ENCODE results near the gene JAG1.

Gene JAG1

GRCh38 chr20:10652660-10653261, 21.0 kb downstream of the JAG1 start:
- no peak for DNase-seq (ENCODE audit: low read depth)

GRCh38 chr20:10652185-10652584, 21.6 kb downstream of the JAG1 start:
- no peak for DNase-seq (ENCODE audit: low read depth)

GRCh38 chr20:10651227-10651990, 22.4 kb downstream of the JAG1 start:
- peak; percentile 75 for DNase-seq (ENCODE audit: low read depth)

DNA sequence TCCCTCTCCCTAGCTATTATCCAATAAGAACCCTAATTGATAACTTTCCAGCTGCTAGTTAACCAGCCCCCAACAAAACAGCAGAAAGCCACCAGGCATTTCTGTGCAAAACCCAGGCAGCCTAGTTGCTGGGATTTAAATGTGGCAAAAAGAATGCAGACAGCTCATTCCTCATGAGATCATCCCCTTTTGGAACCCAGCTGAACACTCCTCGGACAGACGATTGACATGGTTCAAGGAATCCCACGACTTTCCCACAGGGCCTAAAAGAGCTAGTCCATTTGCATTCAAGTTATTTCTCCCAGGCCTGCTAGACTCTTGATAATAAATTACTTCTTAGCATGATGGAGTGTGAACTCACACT, 24.0 kb downstream of the JAG1 start:
- DNase-seq (ENCODE audit: low read depth): peak; percentile 77

DNA sequence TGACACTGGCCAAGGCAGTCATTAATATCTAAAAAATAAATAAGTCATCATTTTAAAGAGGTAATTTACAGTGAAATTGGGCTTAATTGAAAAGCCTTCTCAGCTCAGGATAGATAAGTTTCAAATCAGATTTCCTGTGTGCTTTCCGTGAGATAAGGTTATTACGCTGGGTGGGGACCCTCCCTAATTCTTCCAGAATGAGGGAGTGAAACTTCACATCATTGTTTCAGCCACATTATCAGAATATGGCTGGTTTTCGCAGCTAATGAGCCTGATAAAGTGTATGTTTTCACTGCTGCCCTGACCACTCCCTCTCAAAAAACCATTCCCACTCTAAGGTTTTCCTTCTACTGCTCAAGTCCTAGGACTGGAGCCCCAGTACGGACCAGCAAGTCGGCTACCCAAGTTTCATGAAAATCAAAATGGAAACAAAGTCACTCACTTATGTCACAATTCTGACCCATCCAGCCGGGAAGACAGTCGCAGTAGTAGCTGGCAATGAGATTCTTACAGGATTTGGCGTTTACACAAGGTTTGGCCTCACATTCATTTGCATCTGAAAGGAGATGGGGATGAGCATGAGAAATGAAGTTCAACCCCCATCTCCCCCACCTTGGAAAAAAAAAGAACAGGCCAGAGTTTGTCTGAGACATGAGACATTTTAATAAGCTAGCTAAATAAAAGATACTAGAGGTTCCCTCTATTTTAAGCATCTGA, 24.6 kb downstream of the JAG1 start:
- DNase-seq (ENCODE audit: low read depth): no peak

DNA sequence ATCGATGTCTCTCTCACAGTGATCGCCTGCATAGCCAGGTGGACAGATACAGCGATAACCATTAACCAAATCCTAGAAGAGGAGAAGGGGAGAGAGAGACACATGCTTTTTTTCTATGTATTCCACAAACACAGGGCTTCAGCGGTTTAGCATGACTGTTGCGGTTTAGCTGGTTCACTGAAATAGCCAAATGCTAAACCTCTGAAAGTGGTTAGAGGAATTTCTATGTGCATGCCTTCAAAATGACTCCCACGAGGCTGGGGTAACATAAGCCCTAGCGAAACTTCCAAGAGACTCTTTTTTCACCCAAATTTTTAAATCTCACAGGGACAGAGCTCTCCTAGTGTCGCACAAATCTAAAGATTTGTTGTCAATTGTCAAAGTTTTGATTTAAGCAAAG, 25.1 kb downstream of the JAG1 start:
- peak; percentile 72 for DNase-seq (ENCODE audit: low read depth)

- DNase-seq (ENCODE audit: low read depth): no peak
Observed at GRCh38 chr20:10647909-10648308, 25.9 kb downstream of the JAG1 start.

DNA sequence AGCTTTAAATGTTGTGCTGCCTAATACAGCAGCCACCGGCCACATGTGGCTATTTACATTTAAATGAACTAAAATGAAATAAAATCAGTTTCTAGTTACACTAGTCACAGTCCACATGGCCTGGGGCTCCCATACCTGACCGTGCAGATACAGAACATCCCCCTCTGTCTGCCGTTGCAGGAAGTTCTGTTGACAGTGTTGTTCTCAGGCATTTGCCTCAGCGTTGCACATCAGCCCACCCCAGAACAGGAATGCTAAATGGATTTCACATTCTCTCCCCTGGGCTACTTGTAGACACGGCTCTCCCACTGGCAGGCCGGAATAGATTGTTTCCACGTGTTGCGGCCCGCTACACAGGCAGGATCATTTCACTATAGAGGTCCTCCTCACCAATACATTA, 26.3 kb downstream of the JAG1 start:
- DNase-seq (ENCODE audit: low read depth): peak; percentile 54

DNA sequence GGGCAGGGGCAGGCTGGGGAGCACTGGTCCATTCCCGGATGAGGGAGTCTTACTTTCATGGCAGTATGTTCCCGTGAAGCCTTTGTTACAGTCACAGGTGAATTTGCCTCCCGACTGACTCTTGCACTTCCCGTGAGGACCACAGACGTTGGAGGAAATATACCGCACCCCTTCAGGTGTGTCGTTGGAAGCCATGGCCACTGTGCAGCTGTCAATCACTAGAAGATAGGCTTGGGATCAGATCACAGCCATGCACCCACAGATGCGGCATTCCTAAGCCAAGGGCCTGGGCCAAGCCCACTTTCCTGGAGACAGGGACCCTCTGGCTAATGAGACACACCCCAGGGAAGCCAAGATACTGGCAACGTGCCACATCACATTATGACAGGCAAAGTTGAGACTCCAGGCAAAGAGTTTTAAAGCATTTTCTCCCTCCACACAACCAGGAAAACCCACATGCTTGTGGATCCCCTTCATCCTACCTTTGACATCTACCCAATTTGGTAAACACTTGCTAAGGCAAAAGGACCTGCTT, 26.8 kb downstream of the JAG1 start:
- no peak for DNase-seq (ENCODE audit: low read depth)

GRCh38 chr20:10646006-10646405, 27.8 kb downstream of the JAG1 start:
- no peak for DNase-seq (ENCODE audit: low read depth)

DNA sequence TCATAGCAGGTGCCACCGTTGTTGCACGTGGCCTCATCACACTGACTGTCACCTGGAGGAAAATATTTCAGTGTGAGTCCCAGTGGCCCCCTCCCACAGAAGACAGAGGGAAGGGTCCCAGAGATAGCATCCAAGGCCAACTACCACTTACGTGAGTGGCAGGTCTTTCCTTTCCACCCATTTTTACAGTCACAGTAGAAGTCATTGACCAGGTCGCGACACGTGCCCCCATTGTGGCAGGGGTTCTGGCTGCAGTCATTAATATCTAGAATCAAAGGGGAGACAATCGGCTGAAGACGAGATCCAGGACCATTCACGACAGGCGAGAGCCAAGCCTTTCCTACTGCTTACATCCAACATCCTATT, 28.6 kb downstream of the JAG1 start:
- DNase-seq (ENCODE audit: low read depth): no peak

- no peak for DNase-seq (ENCODE audit: low read depth)
Observed at GRCh38 chr20:10644458-10645204, 29.2 kb downstream of the JAG1 start.

DNA sequence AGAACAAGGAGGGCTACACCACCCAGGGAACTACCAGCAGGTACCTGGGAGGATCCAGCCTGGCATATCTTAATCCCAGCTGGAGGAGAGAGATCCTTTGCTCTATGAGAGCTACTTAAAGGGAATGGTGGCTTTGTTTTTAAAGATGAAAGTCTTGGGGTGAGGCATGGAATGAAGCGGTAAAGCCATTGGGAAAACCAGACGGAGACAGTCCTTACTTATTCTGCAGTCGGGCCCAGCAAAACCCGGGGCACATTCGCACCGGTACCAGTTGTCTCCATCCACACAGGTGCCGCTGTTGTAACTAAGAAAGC, 30.3 kb downstream of the JAG1 start:
- DNase-seq (ENCODE audit: low read depth): no peak

- peak; percentile 21 for DNase-seq (ENCODE audit: low read depth)
Observed at GRCh38 chr20:10642856-10643559, 30.8 kb downstream of the JAG1 start.

- peak; percentile 26 for DNase-seq (ENCODE audit: low read depth)
Observed at GRCh38 chr20:10641893-10642292, 31.9 kb downstream of the JAG1 start.

DNA sequence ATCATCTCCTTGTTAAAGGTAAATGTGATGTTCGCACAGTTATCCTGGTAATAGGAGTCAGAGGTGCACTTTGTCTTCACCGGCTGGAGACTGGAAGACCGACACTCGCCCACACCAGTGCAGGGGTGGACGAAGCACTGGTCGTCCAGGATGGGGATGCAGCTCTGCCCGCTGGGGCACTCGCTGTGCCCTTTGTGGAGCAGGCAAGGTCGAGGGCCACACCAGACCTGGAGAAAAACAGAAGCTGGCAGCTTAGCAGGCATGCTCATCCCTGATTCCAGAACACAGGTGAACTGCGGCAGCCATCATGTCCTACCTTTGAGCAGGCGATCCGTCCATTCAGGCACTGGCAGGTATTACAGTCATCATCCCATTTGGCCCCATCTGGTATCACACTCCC, 32.3 kb downstream of the JAG1 start:
- DNase-seq (ENCODE audit: low read depth): peak; percentile 21

GRCh38 chr20:10640897-10641296, 32.9 kb downstream of the JAG1 start:
- DNase-seq (ENCODE audit: low read depth): peak; percentile 7

GRCh38 chr20:10639737-10640556, 33.9 kb downstream of the JAG1 start:
- DNase-seq (ENCODE audit: low read depth): peak; percentile 60

GRCh38 chr20:10639077-10639736, 34.6 kb downstream of the JAG1 start:
- DNase-seq (ENCODE audit: low read depth): peak; percentile 27

GRCh38 chr20:10637563-10637962, 36.2 kb downstream of the JAG1 start:
- no peak for DNase-seq (ENCODE audit: low read depth)
